ENCODE data around the gene SH3YL1. TPM values are rescaled to one million over a fixed set of nuclear protein-coding genes. Genes with fewer than 3 reads are reported as not detected.
A peak's percentile ranks its signal among the peaks of the same experiment; 100 is the strongest.

The SH3YL1 gene
- total RNA-seq, 1 donor from 2014 or later: 59.5 TPM

GRCh38 chr2:258933-259332, 4.9 kb downstream of the SH3YL1 start:
- no peak for DNase-seq (ENCODE audit: low read depth)

- no peak for DNase-seq (ENCODE audit: low read depth)
Observed at GRCh38 chr2:257842-258241, 6.0 kb downstream of the SH3YL1 start.

GRCh38 chr2:257429-257828, 6.4 kb downstream of the SH3YL1 start:
- DNase-seq (ENCODE audit: low read depth): no peak

- DNase-seq (ENCODE audit: low read depth): no peak
Observed at GRCh38 chr2:256094-256493, 7.7 kb downstream of the SH3YL1 start.

GRCh38 chr2:255195-255594, 8.6 kb downstream of the SH3YL1 start:
- no peak for DNase-seq (ENCODE audit: low read depth)

- peak; percentile 32 for DNase-seq (ENCODE audit: low read depth)
Observed at GRCh38 chr2:254241-254640, 9.6 kb downstream of the SH3YL1 start.

GRCh38 chr2:253202-253638, 10.6 kb downstream of the SH3YL1 start:
- DNase-seq (ENCODE audit: low read depth): no peak

GRCh38 chr2:252001-252602, 11.7 kb downstream of the SH3YL1 start:
- no peak for DNase-seq (ENCODE audit: low read depth)

- DNase-seq (ENCODE audit: low read depth): no peak
Observed at GRCh38 chr2:249538-250042, 14.2 kb downstream of the SH3YL1 start.

GRCh38 chr2:248724-249123, 15.1 kb downstream of the SH3YL1 start:
- DNase-seq (ENCODE audit: low read depth): no peak

- DNase-seq (ENCODE audit: low read depth): peak; percentile 53
Observed at GRCh38 chr2:246489-247144, 17.2 kb downstream of the SH3YL1 start.

- DNase-seq (ENCODE audit: low read depth): no peak
Observed at GRCh38 chr2:244547-244946, 19.3 kb downstream of the SH3YL1 start.

- no peak for DNase-seq (ENCODE audit: low read depth)
Observed at GRCh38 chr2:238869-239268, 25.0 kb downstream of the SH3YL1 start.

- DNase-seq (ENCODE audit: low read depth): no peak
Observed at GRCh38 chr2:238431-238830, 25.4 kb downstream of the SH3YL1 start.

- DNase-seq (ENCODE audit: low read depth): no peak
Observed at GRCh38 chr2:237878-238277, 26.0 kb downstream of the SH3YL1 start.

GRCh38 chr2:236993-237539, 26.8 kb downstream of the SH3YL1 start:
- DNase-seq (ENCODE audit: low read depth): no peak

- no peak for DNase-seq (ENCODE audit: low read depth)
Observed at GRCh38 chr2:234421-234820, 29.4 kb downstream of the SH3YL1 start.

- DNase-seq (ENCODE audit: low read depth): no peak
Observed at GRCh38 chr2:233030-233429, 30.8 kb downstream of the SH3YL1 start.

- no peak for DNase-seq (ENCODE audit: low read depth)
Observed at GRCh38 chr2:231521-232185, 32.2 kb downstream of the SH3YL1 start.

GRCh38 chr2:228518-229278, 35.1 kb downstream of the SH3YL1 start:
- DNase-seq (ENCODE audit: low read depth): no peak

- DNase-seq (ENCODE audit: low read depth): no peak
Observed at GRCh38 chr2:228115-228514, 35.7 kb downstream of the SH3YL1 start.
